ENCODE results near the gene HMGCL. TPM values are rescaled to one million over a fixed set of nuclear protein-coding genes. Genes with fewer than 3 reads are reported as not detected.

The HMGCL gene
- total RNA-seq, 1 donor from 2014 or later, result 26.8 TPM

DNA sequence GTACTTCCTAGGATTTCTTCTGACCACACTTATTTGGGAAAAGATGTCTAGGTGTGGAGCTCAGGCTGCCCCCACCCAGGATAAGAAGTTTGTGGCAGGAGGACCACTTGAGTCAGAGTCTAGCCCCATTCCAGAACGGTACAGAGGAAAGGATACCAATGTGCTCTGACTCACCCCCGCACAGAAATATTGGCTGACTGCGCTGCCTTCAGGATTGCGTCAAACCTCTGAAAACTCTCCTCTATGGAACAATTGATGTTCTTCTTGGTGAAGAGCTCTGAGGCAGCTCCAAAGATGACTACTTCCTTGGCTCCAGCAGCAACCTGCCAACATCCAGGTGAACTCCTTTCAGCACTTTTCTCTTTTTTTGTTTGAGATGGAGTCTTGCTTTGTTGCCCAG is 11.2 kb downstream of the HMGCL start:
- no peaks in the 10 kb centered on the region for H3K27me3 Mint-ChIP-seq (ENCODE audit: low read depth)
- H3K36me3 Mint-ChIP-seq (ENCODE audit: low read depth), result peaks cover 15% of the 10 kb centered on the region
- TF ChIP-seq, protein P1, sequence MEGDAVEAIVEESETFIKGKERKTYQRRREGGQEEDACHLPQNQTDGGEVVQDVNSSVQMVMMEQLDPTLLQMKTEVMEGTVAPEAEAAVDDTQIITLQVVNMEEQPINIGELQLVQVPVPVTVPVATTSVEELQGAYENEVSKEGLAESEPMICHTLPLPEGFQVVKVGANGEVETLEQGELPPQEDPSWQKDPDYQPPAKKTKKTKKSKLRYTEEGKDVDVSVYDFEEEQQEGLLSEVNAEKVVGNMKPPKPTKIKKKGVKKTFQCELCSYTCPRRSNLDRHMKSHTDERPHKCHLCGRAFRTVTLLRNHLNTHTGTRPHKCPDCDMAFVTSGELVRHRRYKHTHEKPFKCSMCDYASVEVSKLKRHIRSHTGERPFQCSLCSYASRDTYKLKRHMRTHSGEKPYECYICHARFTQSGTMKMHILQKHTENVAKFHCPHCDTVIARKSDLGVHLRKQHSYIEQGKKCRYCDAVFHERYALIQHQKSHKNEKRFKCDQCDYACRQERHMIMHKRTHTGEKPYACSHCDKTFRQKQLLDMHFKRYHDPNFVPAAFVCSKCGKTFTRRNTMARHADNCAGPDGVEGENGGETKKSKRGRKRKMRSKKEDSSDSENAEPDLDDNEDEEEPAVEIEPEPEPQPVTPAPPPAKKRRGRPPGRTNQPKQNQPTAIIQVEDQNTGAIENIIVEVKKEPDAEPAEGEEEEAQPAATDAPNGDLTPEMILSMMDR (IDR thresholded peaks at IDR 0.05), result no peak
- H3K27ac Mint-ChIP-seq (ENCODE audit: unreplicated experiment), result no peak overlapping the region
- no peaks in the 10 kb centered on the region for H3K9me3 Mint-ChIP-seq (ENCODE audit: low read depth)
- H3K4me3 Mint-ChIP-seq (ENCODE audit: unreplicated experiment), result no peak overlapping the region
- DNase-seq (ENCODE audit: low spot score), result no peak
- no peaks in the 10 kb centered on the region for H3K4me1 Mint-ChIP-seq (ENCODE audit: low read depth)

GRCh38 chr1:23810818-23811540 is 14.2 kb downstream of the HMGCL start:
- Mint-ChIP-seq H3K4me1 (ENCODE audit: low read depth) (no peaks in the 10 kb centered on the region), H3K27me3 (ENCODE audit: low read depth) (no peaks in the 10 kb centered on the region), H3K9me3 (ENCODE audit: low read depth) (no peaks in the 10 kb centered on the region), H3K4me3 (ENCODE audit: unreplicated experiment) (no peak overlapping the region), H3K36me3 (ENCODE audit: low read depth) (peaks cover 9% of the 10 kb centered on the region), H3K27ac (ENCODE audit: unreplicated experiment) (no peak overlapping the region)
- TF ChIP-seq, protein P1 (IDR thresholded peaks at IDR 0.05), result peak; percentile 75
- no peak for DNase-seq (ENCODE audit: low spot score)

DNA sequence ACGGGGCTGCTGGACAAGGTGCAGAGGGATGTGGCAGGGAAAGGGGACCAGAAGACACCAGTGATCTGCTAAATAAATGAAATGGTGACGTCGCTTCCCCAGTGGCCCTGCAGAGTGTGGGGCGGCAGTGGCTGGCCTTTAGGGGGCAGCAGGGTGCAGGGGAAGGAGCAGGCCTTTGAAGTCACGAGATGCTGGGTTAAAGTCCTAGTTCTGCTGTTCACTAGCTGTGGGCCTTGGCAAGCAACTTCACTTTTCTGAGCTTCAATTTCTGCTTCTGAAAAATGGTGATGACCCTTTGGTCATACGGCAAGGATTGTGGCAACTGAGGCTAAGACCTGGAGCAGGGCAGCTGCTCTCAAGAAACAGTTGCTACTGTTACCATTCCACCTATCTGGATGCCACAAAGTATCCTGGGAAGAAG is 15.5 kb downstream of the HMGCL start:
- no peaks in the 10 kb centered on the region for H3K9me3 Mint-ChIP-seq (ENCODE audit: low read depth)
- DNase-seq (ENCODE audit: low spot score), result no peak
- TF ChIP-seq, protein P1 (IDR thresholded peaks at IDR 0.05), result peak; percentile 78
- no peak overlapping the region for H3K27ac Mint-ChIP-seq (ENCODE audit: unreplicated experiment)
- peaks cover 9% of the 10 kb centered on the region for H3K36me3 Mint-ChIP-seq (ENCODE audit: low read depth)
- no peak overlapping the region for H3K4me3 Mint-ChIP-seq (ENCODE audit: unreplicated experiment)
- no peaks in the 10 kb centered on the region for H3K4me1 Mint-ChIP-seq (ENCODE audit: low read depth)
- H3K27me3 Mint-ChIP-seq (ENCODE audit: low read depth), result no peaks in the 10 kb centered on the region

DNA sequence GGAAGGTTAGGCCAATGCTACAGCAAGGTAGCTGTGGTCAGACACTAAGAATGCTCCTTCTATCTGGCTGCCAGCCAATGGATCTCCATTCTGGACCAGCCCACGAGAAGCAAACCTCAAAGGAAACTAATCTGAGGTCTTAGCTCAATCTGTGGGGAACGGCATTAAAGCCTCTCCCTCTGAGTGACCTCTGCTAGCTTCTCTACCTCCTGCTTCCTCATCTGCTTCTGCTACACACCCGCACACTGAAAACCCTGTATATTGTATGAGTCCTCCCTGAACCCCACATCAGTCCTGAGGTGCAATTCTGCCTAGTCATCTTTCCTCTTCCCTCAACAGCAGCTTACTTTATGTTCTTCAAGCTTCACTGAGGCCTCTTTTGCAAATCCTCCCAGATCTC is 17.8 kb downstream of the HMGCL start:
- Mint-ChIP-seq H3K4me3 (ENCODE audit: unreplicated experiment) (no peak overlapping the region), H3K36me3 (ENCODE audit: low read depth) (peaks cover 3% of the 10 kb centered on the region), H3K27me3 (ENCODE audit: low read depth) (no peaks in the 10 kb centered on the region), H3K4me1 (ENCODE audit: low read depth) (no peaks in the 10 kb centered on the region), H3K9me3 (ENCODE audit: low read depth) (no peaks in the 10 kb centered on the region), H3K27ac (ENCODE audit: unreplicated experiment) (no peak overlapping the region)
- TF ChIP-seq, protein P1 (IDR thresholded peaks at IDR 0.05), result no peak
- DNase-seq (ENCODE audit: low spot score), result no peak

DNA sequence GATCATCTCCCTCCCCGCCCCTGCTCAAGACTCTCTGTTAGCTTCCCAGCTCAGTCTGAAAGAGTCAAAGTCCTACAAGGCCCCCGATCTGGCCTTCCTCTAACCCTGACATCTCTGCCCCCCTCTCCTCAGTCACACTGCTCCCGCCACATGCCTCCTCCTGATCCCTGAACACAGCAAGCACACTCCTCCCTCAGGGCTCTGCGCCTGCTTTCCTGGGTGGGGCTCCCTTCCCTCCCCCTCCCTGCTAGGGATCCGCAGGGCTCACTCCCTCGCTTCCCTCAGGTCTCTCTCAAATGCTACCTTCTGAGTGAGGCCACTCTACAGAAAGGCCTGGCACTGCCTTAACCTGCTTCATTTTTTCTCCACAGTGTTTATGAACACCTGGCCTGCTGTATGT is 18.9 kb downstream of the HMGCL start:
- peaks cover 3% of the 10 kb centered on the region for H3K36me3 Mint-ChIP-seq (ENCODE audit: low read depth)
- no peaks in the 10 kb centered on the region for H3K9me3 Mint-ChIP-seq (ENCODE audit: low read depth)
- peaks cover 1% of the 10 kb centered on the region for H3K4me1 Mint-ChIP-seq (ENCODE audit: low read depth)
- TF ChIP-seq, protein P1 (IDR thresholded peaks at IDR 0.05), result no peak
- H3K4me3 Mint-ChIP-seq (ENCODE audit: unreplicated experiment), result no peak overlapping the region
- DNase-seq (ENCODE audit: low spot score), result no peak
- H3K27ac Mint-ChIP-seq (ENCODE audit: unreplicated experiment), result no peak overlapping the region
- no peaks in the 10 kb centered on the region for H3K27me3 Mint-ChIP-seq (ENCODE audit: low read depth)
